ENCODE data around the gene BOLA1.
"Not testable (repeated sequence)": the region's sequence is repeated elsewhere in the genome, so short reads cannot be mapped to it uniquely, and the experiment has no call there.

Gene BOLA1, protein sequence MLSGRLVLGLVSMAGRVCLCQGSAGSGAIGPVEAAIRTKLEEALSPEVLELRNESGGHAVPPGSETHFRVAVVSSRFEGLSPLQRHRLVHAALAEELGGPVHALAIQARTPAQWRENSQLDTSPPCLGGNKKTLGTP

DNA sequence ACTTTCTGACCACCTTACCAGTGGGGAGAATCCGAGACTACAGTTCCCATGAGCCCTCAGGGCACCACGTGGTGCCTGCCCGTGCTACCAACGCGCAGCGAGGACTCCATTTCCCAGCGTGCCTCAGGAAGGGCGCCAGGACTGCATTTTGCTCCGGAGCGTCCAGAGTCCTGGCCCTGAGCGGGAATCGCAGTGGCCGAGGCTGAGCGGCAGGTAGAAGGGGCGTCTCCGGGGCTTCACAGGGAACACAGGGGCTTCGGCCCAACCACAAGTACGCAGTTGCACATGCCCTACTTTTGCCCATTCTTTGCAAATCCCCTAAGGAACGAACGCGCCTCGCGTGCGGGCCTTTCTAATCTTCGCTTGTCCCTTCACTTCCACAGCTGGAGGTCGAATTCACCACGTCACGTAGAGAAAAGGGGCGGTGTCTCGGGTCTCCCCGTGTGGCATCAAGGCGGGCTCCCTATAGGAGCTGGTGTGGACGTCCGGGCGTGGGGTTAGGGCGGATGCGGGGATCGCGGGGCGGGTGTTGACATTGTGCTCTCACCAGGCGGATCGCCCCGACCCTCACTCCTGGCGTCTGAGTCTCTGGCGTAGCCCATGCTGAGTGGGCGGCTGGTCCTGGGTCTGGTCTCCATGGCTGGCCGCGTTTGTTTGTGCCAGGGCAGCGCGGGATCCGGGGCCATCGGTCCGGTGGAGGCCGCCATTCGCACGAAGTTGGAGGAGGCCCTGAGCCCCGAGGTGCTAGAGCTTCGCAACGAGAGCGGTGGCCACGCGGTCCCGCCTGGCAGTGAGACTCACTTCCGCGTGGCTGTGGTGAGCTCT lies at the start of gene BOLA1:
Gene BOLA1 (plus strand): TSS at position 109 of the 825 bp plus-strand sequence. CDS start 492 bp downstream, at position 601.
- peak within 1 kb of the TSS; percentile 68 for H3K4me3 ChIP-seq (ENCODE audit: low read depth, low read length)
- TF ChIP-seq, protein P1, sequence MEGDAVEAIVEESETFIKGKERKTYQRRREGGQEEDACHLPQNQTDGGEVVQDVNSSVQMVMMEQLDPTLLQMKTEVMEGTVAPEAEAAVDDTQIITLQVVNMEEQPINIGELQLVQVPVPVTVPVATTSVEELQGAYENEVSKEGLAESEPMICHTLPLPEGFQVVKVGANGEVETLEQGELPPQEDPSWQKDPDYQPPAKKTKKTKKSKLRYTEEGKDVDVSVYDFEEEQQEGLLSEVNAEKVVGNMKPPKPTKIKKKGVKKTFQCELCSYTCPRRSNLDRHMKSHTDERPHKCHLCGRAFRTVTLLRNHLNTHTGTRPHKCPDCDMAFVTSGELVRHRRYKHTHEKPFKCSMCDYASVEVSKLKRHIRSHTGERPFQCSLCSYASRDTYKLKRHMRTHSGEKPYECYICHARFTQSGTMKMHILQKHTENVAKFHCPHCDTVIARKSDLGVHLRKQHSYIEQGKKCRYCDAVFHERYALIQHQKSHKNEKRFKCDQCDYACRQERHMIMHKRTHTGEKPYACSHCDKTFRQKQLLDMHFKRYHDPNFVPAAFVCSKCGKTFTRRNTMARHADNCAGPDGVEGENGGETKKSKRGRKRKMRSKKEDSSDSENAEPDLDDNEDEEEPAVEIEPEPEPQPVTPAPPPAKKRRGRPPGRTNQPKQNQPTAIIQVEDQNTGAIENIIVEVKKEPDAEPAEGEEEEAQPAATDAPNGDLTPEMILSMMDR (IDR thresholded peaks at IDR 0.05; ENCODE audit: low read depth, low read length, missing control alignments) = no peak
- peak; percentile 68 for DNase-seq (ENCODE audit: low read depth)

DNA sequence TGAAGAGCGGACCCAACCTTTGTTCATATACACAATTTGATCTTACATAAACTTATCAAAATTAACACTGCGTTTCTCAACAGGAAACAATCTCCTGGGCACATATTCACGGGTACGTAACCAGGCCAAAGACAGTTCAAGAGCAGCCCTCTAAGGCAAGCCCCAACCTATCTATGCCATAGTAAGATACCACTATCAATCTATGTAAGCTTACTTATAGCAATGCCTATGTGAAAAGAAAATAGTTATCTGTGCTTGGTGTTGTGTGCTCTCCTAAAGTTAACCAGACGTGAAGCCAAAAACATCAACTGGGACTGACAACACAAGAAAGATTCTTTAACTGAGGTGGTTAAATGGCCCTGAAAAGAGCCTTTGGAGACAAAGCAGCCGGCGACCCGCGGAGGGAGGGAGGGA lies 49.4 kb upstream of the BOLA1 start:
- DNase-seq (ENCODE audit: low read depth) = no peak
- TF ChIP-seq, protein P1 (IDR thresholded peaks at IDR 0.05; ENCODE audit: low read depth, low read length, missing control alignments) = no peak
- H3K4me3 ChIP-seq (ENCODE audit: low read depth, low read length) = peak overlapping the region; percentile 90

DNA sequence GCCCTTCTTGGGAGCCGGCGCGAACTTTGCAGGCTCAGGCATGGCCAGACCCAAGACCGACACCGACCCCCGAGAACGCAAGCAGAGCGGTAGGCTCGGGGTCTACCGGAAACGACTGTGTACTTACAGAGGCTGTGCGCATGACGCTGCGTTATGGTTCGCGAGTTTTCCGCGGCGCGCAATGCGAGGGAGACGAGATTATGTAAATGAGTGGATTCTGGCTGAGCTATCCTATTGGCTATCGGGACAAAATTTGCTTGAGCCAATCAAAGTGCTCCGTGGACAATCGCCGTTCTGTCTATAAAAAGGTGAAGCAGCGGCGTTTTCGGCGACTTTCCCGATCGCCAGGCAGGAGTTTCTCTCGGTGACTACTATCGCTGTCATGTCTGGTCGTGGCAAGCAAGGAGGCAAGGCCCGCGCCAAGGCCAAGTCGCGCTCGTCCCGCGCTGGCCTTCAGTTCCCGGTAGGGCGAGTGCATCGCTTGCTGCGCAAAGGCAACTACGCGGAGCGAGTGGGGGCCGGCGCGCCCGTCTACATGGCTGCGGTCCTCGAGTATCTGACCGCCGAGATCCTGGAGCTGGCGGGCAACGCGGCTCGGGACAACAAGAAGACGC lies 48.5 kb upstream of the BOLA1 start:
- not testable (repeated sequence) for H3K4me3 ChIP-seq (ENCODE audit: low read depth, low read length); DNase-seq (ENCODE audit: low read depth)

DNA sequence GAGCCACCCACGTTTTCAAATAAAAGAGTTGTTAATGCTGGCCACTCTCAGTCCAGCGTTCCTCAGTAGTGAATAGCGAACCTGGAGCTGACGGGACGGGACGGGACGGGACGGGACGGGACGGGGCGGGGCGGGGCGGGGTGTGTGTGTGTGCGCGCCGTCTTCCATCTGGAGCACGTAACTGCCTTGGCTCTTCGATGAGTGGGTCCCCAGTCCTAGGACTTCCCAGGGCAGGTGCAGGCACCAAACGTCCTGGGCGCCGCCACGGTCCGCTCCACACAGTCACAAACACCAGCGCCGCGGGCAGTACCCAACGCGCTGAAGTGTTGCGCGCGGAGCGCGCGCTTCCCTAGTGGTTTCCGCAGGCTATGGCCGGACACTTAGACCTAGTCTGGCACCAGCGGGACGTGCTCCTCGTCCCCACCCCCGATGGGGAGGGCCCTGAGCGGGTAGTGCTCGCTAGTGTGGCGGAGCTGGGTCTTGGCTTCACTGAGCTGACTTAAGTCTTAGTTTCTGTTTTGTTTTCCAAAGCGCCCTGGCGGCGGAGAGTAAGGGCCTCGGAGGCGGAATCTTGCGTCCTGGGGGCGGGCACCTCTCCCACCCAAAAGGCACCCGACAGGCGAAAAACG lies 47.7 kb upstream of the BOLA1 start:
- not testable (repeated sequence) for H3K4me3 ChIP-seq (ENCODE audit: low read depth, low read length); DNase-seq (ENCODE audit: low read depth)

DNA sequence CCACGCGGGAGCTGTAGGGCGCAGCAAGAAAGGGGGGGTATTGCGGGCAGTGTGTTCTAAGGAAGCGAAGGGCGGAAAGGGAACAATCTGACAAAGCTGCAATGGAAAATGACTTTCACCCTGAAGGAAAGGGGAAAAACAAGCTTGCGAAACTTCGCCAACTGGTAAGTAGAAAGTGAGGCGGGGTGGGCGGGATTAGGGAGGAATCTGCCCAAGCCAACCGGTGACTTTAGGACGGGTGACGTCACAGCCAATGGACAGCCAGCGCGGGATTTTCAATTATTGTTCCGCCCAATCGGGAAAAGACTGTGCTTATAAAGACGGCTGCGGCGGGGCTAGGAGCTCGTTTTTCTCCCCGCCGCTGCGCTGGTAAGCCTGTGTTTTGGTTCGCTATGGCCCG lies 47.1 kb upstream of the BOLA1 start:
- not testable (repeated sequence) for DNase-seq (ENCODE audit: low read depth); H3K4me3 ChIP-seq (ENCODE audit: low read depth, low read length)

DNA sequence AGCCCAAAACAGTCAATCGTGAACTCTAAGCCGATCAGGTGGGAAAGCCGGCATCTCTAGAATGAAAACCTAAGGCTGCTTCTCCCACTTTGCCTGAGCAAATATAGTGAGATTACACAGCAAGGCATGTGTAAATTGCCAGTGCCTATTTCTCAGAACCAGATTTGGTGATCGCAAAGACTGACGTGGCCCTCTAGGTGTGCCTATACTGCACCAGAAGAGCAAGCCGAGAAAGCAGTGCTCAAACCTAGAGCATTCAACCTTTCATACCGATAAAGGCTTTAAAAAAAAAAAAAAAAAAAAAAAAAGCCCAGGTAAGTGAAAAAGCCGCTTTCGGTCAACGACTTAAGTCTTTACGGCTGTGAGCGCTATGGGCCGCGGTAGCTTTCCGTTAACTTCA lies 39.1 kb upstream of the BOLA1 start:
- not testable (repeated sequence) for H3K4me3 ChIP-seq (ENCODE audit: low read depth, low read length); DNase-seq (ENCODE audit: low read depth)

DNA sequence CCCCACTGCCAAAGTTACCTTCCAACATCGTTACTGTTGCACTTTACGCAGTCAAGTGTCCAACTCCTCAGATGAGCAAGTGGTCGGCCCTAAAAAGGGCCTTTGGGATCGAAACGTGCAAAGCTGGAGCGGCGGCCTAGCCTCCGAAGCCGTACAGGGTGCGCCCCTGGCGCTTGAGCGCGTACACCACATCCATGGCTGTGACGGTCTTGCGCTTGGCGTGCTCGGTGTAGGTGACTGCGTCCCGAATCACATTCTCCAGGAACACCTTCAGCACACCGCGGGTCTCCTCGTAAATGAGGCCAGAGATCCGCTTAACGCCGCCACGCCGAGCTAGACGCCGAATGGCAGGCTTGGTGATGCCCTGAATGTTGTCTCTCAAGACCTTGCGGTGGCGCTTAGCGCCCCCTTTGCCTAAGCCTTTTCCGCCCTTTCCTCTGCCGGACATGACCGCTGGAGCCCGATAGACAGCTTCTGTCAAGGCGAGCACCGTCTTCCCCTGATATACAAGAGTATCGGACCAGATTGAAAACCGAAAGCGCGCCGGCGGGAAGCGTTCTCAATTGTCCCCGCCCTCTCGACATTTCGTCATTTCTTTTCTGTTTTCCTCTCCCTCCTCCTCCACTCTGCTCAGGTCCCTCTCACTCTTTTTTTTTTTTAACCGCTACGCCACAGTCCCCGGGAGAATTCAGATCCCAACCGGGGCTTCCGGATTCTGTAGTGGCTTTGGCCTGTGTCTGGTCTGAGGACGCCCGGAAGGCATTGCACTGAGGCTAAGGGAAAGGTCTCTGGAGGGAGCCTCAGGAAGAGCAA lies 38.5 kb upstream of the BOLA1 start:
- not testable (repeated sequence) for DNase-seq (ENCODE audit: low read depth); H3K4me3 ChIP-seq (ENCODE audit: low read depth, low read length)

DNA sequence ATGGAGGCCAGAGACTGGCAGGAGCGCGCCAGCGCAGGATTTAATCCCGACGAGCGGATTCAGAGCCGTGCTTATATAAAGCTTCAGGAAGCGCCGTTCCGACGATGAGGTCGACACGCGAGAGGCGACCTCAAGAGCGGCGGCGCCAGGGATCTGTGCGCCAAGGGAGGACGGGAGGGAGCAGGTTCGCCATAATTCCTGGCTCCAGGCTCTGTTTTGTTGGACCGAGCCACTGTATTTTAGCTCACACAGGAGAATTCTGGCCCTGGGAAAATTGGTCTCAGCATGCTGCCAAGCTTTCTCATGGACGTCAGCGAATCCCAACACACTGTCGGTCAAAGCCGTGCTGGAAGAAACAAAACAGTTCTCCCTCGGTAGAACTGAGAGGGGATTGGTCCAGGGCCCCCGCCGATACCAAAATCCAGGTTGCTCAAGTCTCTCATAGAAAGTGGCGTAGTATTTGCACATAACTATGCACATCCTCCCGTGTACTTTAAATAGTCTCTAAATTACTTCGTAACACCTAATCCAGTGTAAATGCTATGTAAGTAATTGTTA lies 37.8 kb upstream of the BOLA1 start:
- not testable (repeated sequence) for DNase-seq (ENCODE audit: low read depth); H3K4me3 ChIP-seq (ENCODE audit: low read depth, low read length)

DNA sequence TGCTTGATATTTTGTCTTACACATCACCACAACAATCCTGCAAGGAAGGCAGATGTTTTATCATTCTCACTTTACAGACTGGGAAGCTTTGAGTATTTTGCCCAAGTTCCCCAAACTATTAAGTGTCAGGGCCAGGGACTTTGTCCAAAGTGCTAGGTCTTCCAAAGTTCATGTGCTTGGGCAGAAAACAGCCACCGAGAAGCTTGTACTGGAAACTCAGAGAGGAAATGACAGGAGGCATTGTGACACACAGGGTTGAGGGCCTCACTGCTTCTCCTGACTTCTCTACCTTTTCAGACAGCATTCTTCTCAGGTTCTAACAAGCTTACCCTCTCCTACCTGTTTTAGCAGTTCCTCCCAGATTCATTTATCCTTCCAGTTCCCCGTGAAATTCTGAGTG lies 32.5 kb upstream of the BOLA1 start:
- not testable (repeated sequence) for DNase-seq (ENCODE audit: low read depth); H3K4me3 ChIP-seq (ENCODE audit: low read depth, low read length)

DNA sequence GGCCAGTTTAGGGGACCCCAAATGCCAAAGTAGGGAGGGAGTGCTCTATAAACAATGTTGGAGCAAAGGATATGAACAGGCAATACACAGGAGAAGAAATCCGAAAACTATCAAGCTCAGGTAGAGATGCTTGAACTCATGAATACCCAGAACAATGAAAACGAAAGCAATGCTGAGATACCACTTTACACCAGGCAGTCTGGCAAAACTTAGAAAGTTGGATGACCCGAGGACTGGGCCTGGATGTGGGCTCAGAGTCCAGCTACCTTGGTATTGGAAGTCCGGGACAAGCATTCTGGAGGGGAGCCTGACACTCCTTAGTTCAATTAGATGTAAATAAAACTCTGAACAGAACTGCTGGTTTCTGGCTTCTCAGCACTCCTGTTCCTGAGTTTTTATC lies 26.3 kb upstream of the BOLA1 start:
- not testable (repeated sequence) for H3K4me3 ChIP-seq (ENCODE audit: low read depth, low read length); DNase-seq (ENCODE audit: low read depth)
